Hepatocyte (in vitro differentiated cells): ENCODE measurements around the gene GCNT2.

Experiments
- CTCF ChIP-seq: fragments of 200-600 bp; sonication (generic); IDR thresholded peaks from 2 replicates; pipeline ENCODE4 v1.5.1; 2016; ENCODE audit warnings: antibody characterized with exemption, mild to moderate bottlenecking; ENCODE audit not compliant: poor library complexity
- EZH2 ChIP-seq: fragments of 200-600 bp; sonication (generic); IDR thresholded peaks from 2 replicates; pipeline ENCODE4 v1.6.1; 2016; ENCODE audit warnings: antibody characterized with exemption, mild to moderate bottlenecking, borderline replicate concordance

GRCh38 chr6:10540073-10540746 lies 19.1 kb downstream of the GCNT2 start:
- TF ChIP-seq CTCF (no peak), EZH2 (no peak)
